ENCODE measurements around the gene VPS26C.

- TF ChIP-seq, protein P1, sequence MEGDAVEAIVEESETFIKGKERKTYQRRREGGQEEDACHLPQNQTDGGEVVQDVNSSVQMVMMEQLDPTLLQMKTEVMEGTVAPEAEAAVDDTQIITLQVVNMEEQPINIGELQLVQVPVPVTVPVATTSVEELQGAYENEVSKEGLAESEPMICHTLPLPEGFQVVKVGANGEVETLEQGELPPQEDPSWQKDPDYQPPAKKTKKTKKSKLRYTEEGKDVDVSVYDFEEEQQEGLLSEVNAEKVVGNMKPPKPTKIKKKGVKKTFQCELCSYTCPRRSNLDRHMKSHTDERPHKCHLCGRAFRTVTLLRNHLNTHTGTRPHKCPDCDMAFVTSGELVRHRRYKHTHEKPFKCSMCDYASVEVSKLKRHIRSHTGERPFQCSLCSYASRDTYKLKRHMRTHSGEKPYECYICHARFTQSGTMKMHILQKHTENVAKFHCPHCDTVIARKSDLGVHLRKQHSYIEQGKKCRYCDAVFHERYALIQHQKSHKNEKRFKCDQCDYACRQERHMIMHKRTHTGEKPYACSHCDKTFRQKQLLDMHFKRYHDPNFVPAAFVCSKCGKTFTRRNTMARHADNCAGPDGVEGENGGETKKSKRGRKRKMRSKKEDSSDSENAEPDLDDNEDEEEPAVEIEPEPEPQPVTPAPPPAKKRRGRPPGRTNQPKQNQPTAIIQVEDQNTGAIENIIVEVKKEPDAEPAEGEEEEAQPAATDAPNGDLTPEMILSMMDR (IDR thresholded peaks at IDR 0.05): no peak
- no peak for TF ChIP-seq POLR2A (IDR thresholded peaks at IDR 0.05)
Observed at GRCh38 chr21:37197746-37198145, 69.4 kb downstream of the VPS26C start.

Data from right lobe of liver (tissue), 4 donors.